SK-N-SH treated with all-trans-retinoic acid at 6 μM for 48 hours (cell line): ENCODE measurements around the gene POU3F1.
A peak's percentile ranks its signal among the peaks of the same experiment; 100 is the strongest.

Experiments used
- ATAC-seq: fragments of 200-7000 bp; cut with Tn5 transposase; 3 replicates; pipeline ENCODE4 v1.9.1; 2020; ENCODE audit warnings: mild to moderate bottlenecking, moderate library complexity
- ARNTL ChIP-seq: fragments of 450-650 bp; formaldehyde crosslinking; IDR thresholded peaks from 2 replicates; pipeline ENCODE4 v1.5.0; 2020; ENCODE audit warnings: low read depth, mild to moderate bottlenecking, moderate library complexity, borderline replicate concordance
- CREB5 ChIP-seq: fragments of 250-450 bp; sonication (Bioruptor Pico); IDR thresholded peaks from 2 replicates; pipeline ENCODE4 v1.5.1; 2020; ENCODE audit warnings: low read depth, mild to moderate bottlenecking, moderate library complexity
- CSDC2 ChIP-seq: fragments of 250-450 bp; sonication (Bioruptor Pico); IDR thresholded peaks from 2 replicates; pipeline ENCODE4 v1.5.0; 2020; ENCODE audit warnings: mild to moderate bottlenecking, moderate library complexity
- ESRRG ChIP-seq: fragments of 250-450 bp; sonication (Bioruptor Pico); IDR thresholded peaks from 2 replicates; pipeline ENCODE4 v1.6.1; 2021; ENCODE audit warnings: mild to moderate bottlenecking
- OSR1 ChIP-seq: fragments of 250-450 bp; sonication (Bioruptor Pico); IDR thresholded peaks from 2 replicates; pipeline ENCODE4 v1.8.0; 2022; ENCODE audit warnings: moderate library complexity, mild to moderate bottlenecking, inconsistent platforms
- PATZ1 ChIP-seq: fragments of 250-450 bp; sonication (Bioruptor Pico); IDR thresholded peaks from 2 replicates; pipeline ENCODE4 v1.8.0; 2020; ENCODE audit warnings: mild to moderate bottlenecking, moderate library complexity, borderline replicate concordance
- POU6F1 ChIP-seq: fragments of 250-450 bp; sonication (Bioruptor Pico); IDR thresholded peaks from 2 replicates; pipeline ENCODE4 v1.8.0; 2021; ENCODE audit warnings: low read depth, mild to moderate bottlenecking, moderate library complexity, borderline replicate concordance
- PPARA ChIP-seq: fragments of 250-450 bp; sonication (Bioruptor Pico); IDR thresholded peaks from 2 replicates; pipeline ENCODE4 v1.5.0; 2020; ENCODE audit warnings: mild to moderate bottlenecking, borderline replicate concordance
- SNAI2 ChIP-seq: fragments of 250-450 bp; sonication (Bioruptor Pico); IDR thresholded peaks from 2 replicates; pipeline ENCODE4 v1.5.0; 2020; ENCODE audit warnings: mild to moderate bottlenecking, moderate library complexity
- TCF4 ChIP-seq: fragments of 250-450 bp; sonication (Bioruptor Pico); IDR thresholded peaks from 2 replicates; pipeline ENCODE4 v1.8.0; 2021; ENCODE audit warnings: mild to moderate bottlenecking, moderate library complexity, borderline replicate concordance
- TOX ChIP-seq: fragments of 250-450 bp; sonication (Bioruptor Pico); IDR thresholded peaks from 2 replicates; pipeline ENCODE4 v1.8.0; 2021; ENCODE audit warnings: mild to moderate bottlenecking, moderate library complexity, borderline replicate concordance
- TSHZ2 ChIP-seq: fragments of 250-450 bp; sonication (Bioruptor Pico); IDR thresholded peaks from 2 replicates; pipeline ENCODE4 v1.5.0; 2020; ENCODE audit warnings: mild to moderate bottlenecking, moderate library complexity
- ZC3H10 ChIP-seq: fragments of 250-450 bp; sonication (Bioruptor Pico); IDR thresholded peaks from 2 replicates; pipeline ENCODE4 v1.5.1; 2021; ENCODE audit warnings: mild to moderate bottlenecking, moderate library complexity
- ZFP3 ChIP-seq: fragments of 250-450 bp; sonication (Bioruptor Pico); IDR thresholded peaks from 2 replicates; pipeline ENCODE4 v1.5.0; 2020; ENCODE audit warnings: mild to moderate bottlenecking, moderate library complexity
- ZFP30 ChIP-seq: fragments of 450-650 bp; formaldehyde crosslinking; IDR thresholded peaks from 2 replicates; pipeline ENCODE4 v1.5.0; 2022; ENCODE audit warnings: mild to moderate bottlenecking, moderate library complexity
- ZNF565 ChIP-seq: fragments of 450-650 bp; formaldehyde crosslinking; conservative IDR thresholded peaks from 2 replicates; pipeline ENCODE4 v1.5.0; 2020; ENCODE audit warnings: low read depth, mild to moderate bottlenecking, moderate library complexity
- ZNF70 ChIP-seq: fragments of 450-650 bp; formaldehyde crosslinking; IDR thresholded peaks from 2 replicates; pipeline ENCODE4 v1.5.0; 2020; ENCODE audit warnings: mild to moderate bottlenecking, moderate library complexity

The POU3F1 gene

GRCh38 chr1:38079019-38079418 is 32.4 kb upstream of the POU3F1 start:
- ATAC-seq: no peak
- TF ChIP-seq PPARA (CRISPR knock-in tag) (no peak), TOX (no peak), ARNTL (CRISPR knock-in tag) (no peak), ZFP30 (CRISPR knock-in tag) (no peak), ZC3H10 (no peak)

GRCh38 chr1:38077523-38078147 is 31.0 kb upstream of the POU3F1 start:
- no peak for ATAC-seq
- TF ChIP-seq ZFP3 (CRISPR knock-in tag) (no peak), ZNF70 (CRISPR knock-in tag) (peak; percentile 95)

- ATAC-seq: no peak
- TF ChIP-seq PATZ1 (CRISPR knock-in tag) (no peak), TCF4 (CRISPR knock-in tag) (peak; percentile 48; the same call in 1 of the 2 replicates), ZC3H10 (no peak)
These were observed 29.9 kb upstream of the POU3F1 start for GRCh38 chr1:38076455-38076854.

GRCh38 chr1:38076038-38076437 is 29.4 kb upstream of the POU3F1 start:
- ATAC-seq: peak; percentile 28; the same call in 1 of the 3 replicates
- TF ChIP-seq ZC3H10 (no peak), ARNTL (CRISPR knock-in tag) (no peak), TOX (no peak), TCF4 (CRISPR knock-in tag) (no peak), ZFP3 (CRISPR knock-in tag) (no peak), CSDC2 (CRISPR knock-in tag) (no peak), TSHZ2 (no peak), ESRRG (CRISPR knock-in tag) (no peak), SNAI2 (no peak), ZNF565 (CRISPR knock-in tag) (no peak), CREB5 (CRISPR knock-in tag) (no peak)

GRCh38 chr1:38075191-38075590 is 28.6 kb upstream of the POU3F1 start:
- no peak for TF ChIP-seq PPARA (CRISPR knock-in tag)
- TF ChIP-seq, all 23 proteins: peak for 0
- ATAC-seq: no peak

- ATAC-seq: no peak
- no peak for TF ChIP-seq POU6F1
- TF ChIP-seq OSR1: no peak
These were observed 27.7 kb upstream of the POU3F1 start for GRCh38 chr1:38074302-38074677.
